HG03039 (cell line): ENCODE results near the gene AFAP1L2.

Experiments used
- ATAC-seq: cut with Tn5 transposase; IDR thresholded peaks from one replicate; pipeline ENCODE4 v1.9.1; 2021; ENCODE audit warnings: mild to moderate bottlenecking, moderate library complexity; ENCODE audit not compliant: unreplicated experiment

AFAP1L2 gene

GRCh38 chr10:114392112-114392835 lies 12.0 kb downstream of the AFAP1L2 start:
- ATAC-seq: no peak

GRCh38 chr10:114391599-114391998 lies 12.7 kb downstream of the AFAP1L2 start:
- ATAC-seq: no peak

- ATAC-seq: no peak
Observed at GRCh38 chr10:114389426-114389825, 14.9 kb downstream of the AFAP1L2 start.

- peak; percentile 78 for ATAC-seq
Observed at GRCh38 chr10:114388275-114388674, 16.0 kb downstream of the AFAP1L2 start.

GRCh38 chr10:114387784-114388183 lies 16.5 kb downstream of the AFAP1L2 start:
- no peak for ATAC-seq

GRCh38 chr10:114386452-114386851 lies 17.9 kb downstream of the AFAP1L2 start:
- no peak for ATAC-seq

DNA sequence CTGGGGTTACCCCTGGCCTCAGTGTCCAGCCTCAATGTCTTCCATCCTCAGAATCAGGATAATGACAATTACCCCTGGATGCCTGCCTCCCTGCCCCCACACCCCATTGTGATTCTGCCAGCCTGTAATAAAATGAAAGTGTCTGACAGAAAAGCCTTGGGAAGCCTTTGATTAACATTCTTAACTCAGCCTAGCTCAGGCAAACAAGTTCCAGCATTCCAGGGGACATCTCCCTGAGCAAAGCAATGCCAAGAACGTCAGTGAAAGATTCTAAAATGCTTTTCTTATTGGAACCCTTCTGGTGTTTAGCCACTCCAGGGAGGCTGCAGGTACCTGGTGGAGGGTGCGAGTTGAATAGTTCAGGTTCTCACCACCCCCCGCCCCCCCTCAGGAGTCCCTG lies 18.7 kb downstream of the AFAP1L2 start:
- ATAC-seq: no peak

DNA sequence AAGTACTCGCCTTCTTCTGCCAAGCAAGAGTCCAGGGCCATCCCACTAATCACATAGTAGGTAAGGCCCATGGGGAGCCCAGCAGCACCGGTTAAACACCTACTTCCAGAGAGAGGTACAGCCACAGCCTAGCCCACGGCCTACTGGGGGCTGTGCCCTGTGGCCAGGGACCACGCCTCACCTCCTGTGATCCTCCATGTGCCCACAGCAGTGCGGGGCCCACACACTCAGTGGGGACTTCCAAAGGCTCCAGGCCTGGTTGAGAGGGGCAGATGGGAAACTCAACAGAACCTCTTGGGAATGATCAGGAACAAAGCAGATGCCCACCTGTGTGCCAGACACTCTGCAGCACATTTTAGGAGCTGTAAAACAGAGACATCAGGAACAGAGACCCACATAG lies 19.7 kb downstream of the AFAP1L2 start:
- no peak for ATAC-seq

GRCh38 chr10:114384181-114384580 lies 20.1 kb downstream of the AFAP1L2 start:
- ATAC-seq: no peak

GRCh38 chr10:114380797-114381196 lies 23.5 kb downstream of the AFAP1L2 start:
- ATAC-seq: no peak

DNA sequence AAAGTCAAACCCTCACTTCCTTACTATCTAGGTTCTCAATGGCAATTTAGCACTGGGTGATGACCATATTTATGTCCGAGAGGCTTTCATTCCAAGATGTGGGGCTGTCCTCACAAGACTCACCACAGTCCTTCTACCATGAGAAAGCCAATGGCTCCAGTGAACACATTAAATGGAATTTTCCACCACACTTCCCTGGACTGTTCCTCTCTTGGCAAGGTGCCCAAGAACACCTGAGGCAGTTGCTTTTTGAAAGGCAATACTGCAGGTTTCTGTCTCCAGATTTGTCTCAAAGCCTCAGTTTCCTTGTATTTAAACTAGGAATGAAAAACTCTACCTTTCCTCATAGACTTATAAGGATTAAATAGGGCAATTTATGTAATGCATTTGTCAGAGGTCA lies 24.2 kb downstream of the AFAP1L2 start:
- no peak for ATAC-seq

- ATAC-seq: no peak
Observed at GRCh38 chr10:114379631-114380041, 24.7 kb downstream of the AFAP1L2 start.

DNA sequence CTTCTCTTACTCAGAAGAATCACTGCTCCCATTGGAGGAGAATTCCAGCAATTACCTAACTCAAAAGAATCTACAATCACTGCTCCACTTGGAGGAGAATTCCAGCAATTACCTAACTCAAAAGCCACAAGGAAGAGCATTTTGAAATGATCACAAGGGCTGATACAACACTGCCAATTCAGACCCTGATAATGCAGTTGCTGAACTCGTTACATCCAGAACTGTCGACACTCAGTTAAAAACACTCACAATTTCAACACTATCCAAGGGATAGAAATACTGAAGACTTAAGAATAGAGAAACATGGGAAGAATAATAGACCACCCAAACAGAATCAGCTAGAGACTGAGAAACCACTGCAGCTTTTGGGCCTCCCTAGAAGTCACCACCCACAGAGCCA lies 27.8 kb downstream of the AFAP1L2 start:
- no peak for ATAC-seq

- ATAC-seq: no peak
Observed at GRCh38 chr10:114375047-114375446, 29.3 kb downstream of the AFAP1L2 start.

- no peak for ATAC-seq
Observed at GRCh38 chr10:114374053-114374791, 30.1 kb downstream of the AFAP1L2 start.

DNA sequence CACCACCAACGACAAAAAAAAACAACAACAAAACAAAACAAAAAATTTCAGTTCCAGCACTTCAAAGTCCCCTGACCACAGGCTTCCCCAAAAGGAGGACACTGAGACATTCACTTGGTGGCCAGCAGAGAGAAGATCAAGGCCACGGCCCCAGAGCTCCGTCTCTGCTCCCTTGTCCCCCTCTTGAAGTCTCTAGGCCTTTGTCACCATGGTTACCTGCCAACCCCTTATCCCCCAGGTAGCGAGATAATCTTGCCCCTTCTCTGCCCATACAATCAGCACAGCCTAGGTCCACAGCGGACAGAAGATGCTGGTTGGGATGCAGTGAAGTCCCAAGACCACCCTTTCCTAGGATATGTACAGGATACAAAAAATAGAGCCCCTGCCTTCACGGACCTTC lies 30.7 kb downstream of the AFAP1L2 start:
- no peak for ATAC-seq

DNA sequence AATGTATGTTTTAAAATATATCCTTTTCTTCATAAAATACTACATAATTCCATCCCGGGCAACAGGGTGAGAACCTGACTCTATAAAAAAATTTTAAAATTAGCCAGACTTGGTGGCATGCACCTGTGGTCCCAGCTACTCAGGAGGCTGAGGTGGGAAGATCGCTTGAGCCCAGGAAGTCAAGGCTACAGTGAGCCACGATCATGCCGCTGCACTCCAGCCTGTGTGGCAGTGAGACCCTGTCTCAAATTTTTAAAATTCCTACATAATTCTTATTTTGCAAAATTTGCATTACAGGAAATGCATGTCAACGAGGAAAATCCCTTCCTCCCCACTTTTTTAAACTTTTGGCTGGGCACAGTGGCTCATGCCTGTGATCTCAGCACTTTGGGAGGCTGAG lies 31.3 kb downstream of the AFAP1L2 start:
- no peak for ATAC-seq

DNA sequence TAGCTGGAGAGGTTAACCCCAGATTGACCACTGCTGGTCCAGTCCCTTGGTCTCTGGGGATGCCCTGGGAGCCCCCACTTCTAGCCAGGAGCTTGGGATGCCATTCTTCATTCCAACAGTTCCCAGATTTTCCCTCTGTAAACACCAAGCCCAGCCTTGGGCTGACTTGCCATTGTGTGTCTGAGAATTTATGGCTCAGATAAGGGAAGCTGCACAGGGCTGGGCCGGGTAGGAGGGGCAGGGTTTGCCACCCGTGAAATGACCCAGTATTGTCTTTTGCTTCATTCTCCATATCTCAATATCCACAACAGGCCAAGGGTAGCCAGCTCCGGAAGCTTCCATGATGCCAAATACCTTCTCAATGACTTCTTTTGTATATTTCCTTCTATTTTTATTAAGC lies 32.1 kb downstream of the AFAP1L2 start:
- ATAC-seq: no peak

DNA sequence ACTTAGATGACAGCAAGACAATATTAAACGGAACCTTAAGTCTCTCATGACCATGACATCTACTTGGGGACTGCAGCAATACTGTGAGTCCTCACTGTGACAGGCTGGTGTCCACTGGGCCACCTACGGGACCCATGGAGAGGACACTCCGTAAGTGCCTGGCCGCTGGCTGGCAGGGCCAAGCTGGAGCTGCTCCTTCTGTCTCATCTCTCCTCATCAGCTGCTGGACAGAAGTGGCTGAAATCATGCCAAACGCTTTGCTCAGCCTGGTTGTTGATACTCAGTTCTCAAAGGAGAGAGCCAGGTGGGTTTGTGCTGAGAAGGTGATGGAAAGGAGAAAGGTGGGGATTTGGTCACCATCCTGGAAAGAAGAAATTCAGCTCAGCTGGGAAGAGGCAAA lies 33.3 kb downstream of the AFAP1L2 start:
- no peak for ATAC-seq

GRCh38 chr10:114370199-114370598 lies 34.1 kb downstream of the AFAP1L2 start:
- no peak for ATAC-seq

DNA sequence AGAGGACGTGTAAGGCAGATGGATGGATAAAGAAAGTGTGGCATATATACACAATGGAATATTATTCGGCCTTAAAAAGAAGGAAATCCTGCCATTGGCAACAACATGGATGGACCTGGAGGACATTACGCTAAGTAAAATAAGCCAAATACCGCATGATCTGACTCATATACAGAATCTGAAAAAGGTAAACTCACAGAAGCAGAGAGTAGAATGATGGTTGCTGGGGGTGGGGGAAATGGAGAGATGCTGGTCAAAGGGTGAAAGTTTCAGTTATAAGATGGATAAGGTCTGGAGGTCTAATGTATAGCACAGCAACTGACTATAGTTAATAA lies 36.3 kb downstream of the AFAP1L2 start:
- ATAC-seq: no peak

GRCh38 chr10:114367351-114368056 lies 36.8 kb downstream of the AFAP1L2 start:
- no peak for ATAC-seq
